HG02973 (cell line): ENCODE data around the gene EQTN.
"Not testable (repeated sequence)": the region's sequence is repeated elsewhere in the genome, so short reads cannot be mapped to it uniquely, and the experiment has no call there.

ENCODE experiments used
- ATAC-seq: cut with Tn5 transposase; IDR thresholded peaks from one replicate; pipeline ENCODE4 v1.9.1; 2021; ENCODE audit warnings: moderate library complexity; ENCODE audit not compliant: unreplicated experiment

Gene EQTN

GRCh38 chr9:27293996-27294395 lies 3.0 kb downstream of the EQTN start:
- no peak for ATAC-seq

GRCh38 chr9:27292659-27293405 lies 4.1 kb downstream of the EQTN start:
- ATAC-seq, result no peak

- no peak for ATAC-seq
Measured at GRCh38 chr9:27291292-27291691, 5.7 kb downstream of the EQTN start.

GRCh38 chr9:27282269-27282668 lies 14.7 kb downstream of the EQTN start:
- ATAC-seq, result no peak

- no peak for ATAC-seq
Measured at GRCh38 chr9:27280860-27281259, 16.1 kb downstream of the EQTN start.

GRCh38 chr9:27280249-27280648 lies 16.7 kb downstream of the EQTN start:
- ATAC-seq, result no peak

- no peak for ATAC-seq
Measured at GRCh38 chr9:27279611-27280010, 17.3 kb downstream of the EQTN start.

GRCh38 chr9:27278374-27278773 lies 18.6 kb downstream of the EQTN start:
- ATAC-seq, result no peak

GRCh38 chr9:27276193-27277030 lies 20.5 kb downstream of the EQTN start:
- no peak for ATAC-seq

GRCh38 chr9:27273186-27273585 lies 23.8 kb downstream of the EQTN start:
- ATAC-seq, result no peak

GRCh38 chr9:27272103-27272502 lies 24.8 kb downstream of the EQTN start:
- no peak for ATAC-seq

GRCh38 chr9:27261517-27262211 lies 35.3 kb downstream of the EQTN start:
- no peak for ATAC-seq

- no peak for ATAC-seq
Measured at GRCh38 chr9:27260789-27261516, 36.0 kb downstream of the EQTN start.

GRCh38 chr9:27258662-27259061 lies 38.3 kb downstream of the EQTN start:
- no peak for ATAC-seq

- no peak for ATAC-seq
Measured at GRCh38 chr9:27248702-27249101, 48.2 kb downstream of the EQTN start.

GRCh38 chr9:27247756-27248155 lies 49.2 kb downstream of the EQTN start:
- peak; percentile 67 for ATAC-seq

- not testable (repeated sequence) for ATAC-seq
Measured at GRCh38 chr9:27239648-27240047, 57.3 kb downstream of the EQTN start.
